Endothelial cell of hepatic sinusoid (primary cell): ENCODE results near the gene KCNJ10.
"Not testable (repeated sequence)": the region's sequence is repeated elsewhere in the genome, so short reads cannot be mapped to it uniquely, and the experiment has no call there.

Source experiments
- in situ Hi-C: cut with HindIII; loops from 2 replicates; pipeline ENCODE4 v1.10.0; 2017; ENCODE audit warnings: low sequenced_read_pairs

The KCNJ10 gene

GRCh38 chr1:160069460-160070231 is at the start of gene KCNJ10:
Gene KCNJ10 (minus strand): TSS chr1:160070160. CDS start chr1:160042532, 27,628 bp downstream.
- in situ Hi-C loops: loop anchor here (5.0 kb wide), 2 partner anchors 58 to 102 kb away; no protein-coding TSS in a partner anchor

DNA sequence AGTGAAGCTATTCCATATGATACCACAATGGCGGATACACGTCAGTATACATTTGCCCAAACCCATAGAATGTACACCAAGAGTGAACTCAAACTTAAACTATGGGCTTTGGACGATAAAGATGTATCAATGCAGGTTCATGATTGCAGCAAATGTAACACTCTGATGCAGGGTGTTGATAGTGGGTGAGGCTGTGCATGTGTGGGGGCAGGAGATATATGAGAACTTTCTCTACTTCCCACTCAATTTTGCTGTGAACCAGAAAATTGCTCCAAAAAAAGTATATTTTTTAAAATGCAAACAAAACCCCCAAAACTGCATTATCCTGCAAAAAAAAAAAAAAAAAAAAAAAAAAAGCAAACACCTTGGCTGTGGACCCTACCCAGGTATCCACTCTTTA is 49.0 kb upstream of the KCNJ10 start:
- in situ Hi-C loops: no loop called here

- in situ Hi-C loops: no loop called here
Observed at GRCh38 chr1:160117709-160118183, 47.8 kb upstream of the KCNJ10 start.

DNA sequence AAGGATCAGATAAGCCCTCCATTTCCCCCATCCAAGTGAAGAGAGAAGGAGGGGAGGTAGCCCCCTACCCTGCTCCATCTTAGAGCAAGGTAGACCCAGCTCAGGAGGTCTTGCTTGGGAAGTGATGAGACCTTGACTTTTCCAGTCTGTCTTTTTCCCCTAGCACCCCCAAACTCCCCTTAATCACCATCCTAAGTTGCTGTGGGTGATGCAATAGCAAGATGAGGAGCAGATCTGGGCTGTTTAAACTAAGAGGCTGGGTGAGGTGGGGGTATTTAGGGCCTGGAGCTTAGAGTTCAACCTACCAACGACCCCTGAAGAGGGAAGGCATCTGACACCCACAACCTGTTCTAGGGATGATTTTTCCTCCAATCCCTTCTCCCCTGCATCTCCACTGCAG is 47.3 kb upstream of the KCNJ10 start:
- in situ Hi-C loops: no loop called here

DNA sequence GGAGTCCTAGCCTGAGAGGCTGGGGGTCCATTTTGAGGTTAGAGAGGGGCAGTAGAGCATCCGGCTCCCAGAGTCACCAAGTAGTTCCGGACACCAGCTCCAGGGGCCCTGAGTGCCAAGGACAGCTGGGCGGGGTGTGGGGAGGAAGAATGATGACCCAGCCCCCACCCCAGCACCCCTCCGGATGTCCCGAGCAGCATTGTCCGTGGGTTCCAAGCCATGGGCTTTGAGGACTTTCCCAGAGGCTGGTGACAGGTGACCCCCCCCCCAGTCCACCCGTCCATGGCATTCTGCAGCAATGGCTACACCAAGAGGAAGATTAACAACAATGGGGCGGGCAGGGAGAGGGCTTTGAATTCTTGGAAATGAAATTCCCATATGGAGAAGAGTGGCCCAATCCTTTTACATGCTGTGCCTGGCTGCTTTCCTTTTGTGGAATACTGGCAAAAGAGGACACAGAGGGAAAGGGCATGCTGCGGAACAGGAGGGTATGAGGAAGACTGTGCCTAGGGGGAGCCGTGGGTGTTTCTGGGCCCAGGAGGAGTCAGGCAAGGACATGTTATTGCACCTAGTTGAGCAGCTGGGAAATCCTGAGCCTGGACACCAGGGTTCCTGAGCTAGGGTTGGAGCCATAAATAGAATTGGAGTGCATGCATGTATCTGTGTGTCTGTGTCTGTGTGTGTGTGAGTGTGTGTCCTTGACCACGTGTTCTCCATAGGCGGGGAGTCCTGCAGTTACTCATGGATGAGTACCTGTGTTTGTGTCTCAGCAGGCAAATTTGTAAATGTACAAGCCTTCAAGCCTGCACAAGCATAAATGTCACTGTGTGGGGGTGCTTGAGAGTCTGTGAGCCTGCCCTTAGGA is 46.6 kb upstream of the KCNJ10 start:
- in situ Hi-C loops: no loop called here

DNA sequence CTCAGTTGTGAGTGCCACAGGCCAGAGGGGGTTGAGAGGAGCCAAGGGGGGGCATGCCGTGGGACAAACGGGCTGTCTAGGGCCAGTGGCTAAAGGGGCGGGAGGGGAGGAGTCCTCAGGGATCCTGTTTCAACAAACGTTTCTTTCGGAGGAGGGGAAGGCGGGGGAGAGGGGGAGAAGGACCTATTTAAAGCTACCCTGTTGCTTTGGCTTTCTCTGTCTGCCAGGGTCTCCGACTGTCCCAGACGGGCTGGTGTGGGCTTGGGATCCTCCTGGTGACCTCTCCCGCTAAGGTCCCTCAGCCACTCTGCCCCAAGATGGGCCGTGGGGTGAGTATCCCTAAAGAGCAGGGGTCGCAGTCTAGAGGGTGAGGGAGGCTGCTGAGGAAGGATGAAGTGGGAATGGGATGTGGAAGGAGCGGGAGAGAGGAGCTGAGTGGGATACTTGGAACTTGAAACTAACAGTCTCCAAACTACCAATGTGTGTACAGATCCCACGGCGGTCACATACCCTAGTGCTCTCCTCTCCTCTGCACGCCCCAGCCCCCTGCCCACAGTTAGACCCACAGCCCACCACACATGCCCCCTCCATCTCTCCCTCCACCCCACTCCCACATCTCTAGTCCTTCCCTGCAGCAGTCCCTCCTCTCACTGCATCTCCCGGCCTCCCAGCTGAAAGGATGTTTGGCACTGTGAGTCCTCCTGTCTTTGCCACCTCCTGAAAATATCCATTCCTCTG is 45.8 kb upstream of the KCNJ10 start, which contains the start of gene ATP1A2:
TSS of gene ATP1A2 (plus strand) at position 215 of the 738 bp plus-strand sequence. CDS start at position 318, 103 bp downstream.
- in situ Hi-C loops: no loop called here

DNA sequence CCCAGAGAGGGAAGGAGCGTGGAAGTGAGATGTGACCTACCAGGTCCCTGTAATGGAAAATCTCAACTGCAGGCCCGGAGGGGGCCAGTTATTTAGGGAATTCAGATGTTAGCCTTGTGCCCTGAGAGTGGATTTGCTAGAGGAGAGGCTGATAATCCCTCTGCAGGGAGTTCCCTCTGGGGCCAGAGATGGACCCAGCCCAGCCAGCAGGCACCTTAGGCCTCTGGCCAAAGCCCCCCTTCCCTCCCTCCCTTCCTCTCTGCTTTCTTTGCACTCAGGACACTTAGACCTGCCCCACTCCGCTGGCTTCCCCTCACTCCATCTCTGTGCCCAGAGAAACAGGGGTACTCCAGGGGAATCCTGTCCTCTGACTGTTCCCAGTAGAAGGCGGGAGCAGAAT is 44.1 kb upstream of the KCNJ10 start:
- in situ Hi-C loops: no loop called here

DNA sequence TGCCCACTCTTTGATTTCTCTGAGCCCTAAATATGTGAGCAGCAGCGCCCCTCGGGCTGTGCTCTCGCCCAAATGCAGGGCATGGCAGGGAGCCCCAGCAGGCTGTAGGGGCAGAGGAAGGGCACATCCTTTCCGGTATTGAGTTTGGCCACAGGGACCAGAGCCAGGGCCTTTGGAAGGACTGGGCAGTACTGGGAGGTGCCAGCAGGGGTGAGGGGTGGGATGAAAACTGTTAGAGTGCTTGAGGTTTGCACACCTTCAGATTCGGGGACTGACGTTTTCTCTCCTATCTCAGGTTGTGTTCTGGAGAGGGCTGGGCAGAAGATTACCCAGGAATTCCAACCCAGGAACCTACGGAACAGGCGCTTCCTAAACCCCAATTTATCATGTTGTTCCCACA is 43.4 kb upstream of the KCNJ10 start:
- in situ Hi-C loops: no loop called here

GRCh38 chr1:160112357-160112756 is 42.4 kb upstream of the KCNJ10 start:
- in situ Hi-C loops: no loop called here

GRCh38 chr1:160111462-160111861 is 41.5 kb upstream of the KCNJ10 start:
- in situ Hi-C loops: not testable (repeated sequence)

- in situ Hi-C loops: loop anchor here (10.0 kb wide), 1 partner anchor 145 kb away; no protein-coding TSS in a partner anchor
Observed at GRCh38 chr1:160109686-160110085, 39.7 kb upstream of the KCNJ10 start.

GRCh38 chr1:160108888-160109662 is 39.1 kb upstream of the KCNJ10 start:
- in situ Hi-C loops: loop anchor here (10.0 kb wide), 1 partner anchor 146 kb away; no protein-coding TSS in a partner anchor

GRCh38 chr1:160107512-160107911 is 37.6 kb upstream of the KCNJ10 start:
- in situ Hi-C loops: loop anchor here (10.0 kb wide), 1 partner anchor 147 kb away; no protein-coding TSS in a partner anchor

DNA sequence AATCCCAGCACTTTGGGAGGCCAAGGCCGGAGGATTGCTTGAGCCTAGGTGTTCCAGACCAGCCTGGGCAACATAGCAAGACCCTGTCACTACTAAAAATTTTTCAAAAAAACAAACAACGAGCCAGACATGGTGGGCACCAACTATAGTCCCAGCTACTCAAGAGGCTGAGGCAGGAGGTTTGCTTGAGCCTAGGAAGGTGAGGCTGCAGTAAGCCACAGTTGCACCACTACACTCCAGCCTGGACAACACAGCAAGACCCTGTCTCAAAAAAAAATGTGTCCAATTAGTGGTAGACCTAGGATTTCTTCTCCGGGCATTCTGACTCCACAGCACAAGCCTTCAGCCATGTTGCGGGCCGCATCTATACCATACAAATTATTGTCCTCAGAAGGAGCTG is 35.2 kb upstream of the KCNJ10 start:
- in situ Hi-C loops: loop anchor here (10.0 kb wide), 1 partner anchor 150 kb away; no protein-coding TSS in a partner anchor

DNA sequence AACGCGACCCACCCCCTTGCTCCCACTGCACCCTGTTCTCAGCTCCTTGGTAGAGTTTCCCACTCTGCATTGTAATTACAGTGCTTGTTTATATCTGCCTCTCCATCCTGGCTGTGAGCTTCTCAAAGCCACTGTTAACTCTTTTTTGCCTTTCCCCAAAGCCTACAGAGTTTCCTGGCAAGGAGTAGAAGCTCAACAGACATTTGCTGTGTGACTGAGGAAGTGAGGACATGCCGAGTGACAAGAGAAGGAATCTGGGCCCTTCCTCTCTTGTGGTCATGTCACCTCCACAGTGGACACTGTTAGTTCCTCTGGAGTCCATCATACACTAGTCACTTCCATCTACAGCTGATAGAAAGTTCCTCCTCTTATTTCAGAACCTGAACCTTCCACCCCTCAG is 34.5 kb upstream of the KCNJ10 start:
- in situ Hi-C loops: loop anchor here (10.0 kb wide), 1 partner anchor 150 kb away; no protein-coding TSS in a partner anchor

DNA sequence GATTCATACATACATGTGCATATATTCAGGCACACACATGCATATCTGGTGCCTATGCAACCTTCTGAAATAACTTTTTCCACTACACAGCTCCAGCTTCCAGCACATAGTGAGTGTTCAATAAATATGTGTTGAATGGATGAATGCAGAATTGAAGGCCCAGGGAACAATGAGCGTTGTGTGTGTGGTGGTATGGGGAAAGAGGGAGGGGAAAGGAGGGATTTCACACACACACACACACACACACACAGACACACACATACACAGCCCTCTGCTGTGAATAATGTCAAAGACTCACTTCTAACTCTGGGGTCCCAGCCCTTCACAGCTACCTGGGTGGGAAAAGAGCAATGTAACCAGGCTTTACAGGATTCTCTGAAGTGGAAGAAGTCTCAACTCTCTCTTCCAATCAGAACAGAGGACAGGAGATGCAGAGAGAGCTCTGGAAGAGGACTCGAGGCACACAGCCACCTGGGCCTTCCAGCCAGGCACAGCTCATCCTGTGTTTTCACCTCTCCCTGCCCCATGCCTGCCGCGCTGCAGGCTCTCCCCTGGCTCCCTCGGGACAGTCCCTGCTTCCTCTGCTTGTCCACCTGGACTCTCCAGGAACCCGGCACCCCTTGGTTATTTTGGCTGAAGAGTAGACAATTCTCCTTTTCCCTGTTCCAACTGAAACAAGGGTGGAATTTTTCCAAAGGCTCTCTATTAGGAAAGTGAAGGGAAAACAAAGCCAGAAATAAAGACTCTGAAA is 33.9 kb upstream of the KCNJ10 start:
- in situ Hi-C loops: loop anchor here (10.0 kb wide), 1 partner anchor 151 kb away; no protein-coding TSS in a partner anchor

DNA sequence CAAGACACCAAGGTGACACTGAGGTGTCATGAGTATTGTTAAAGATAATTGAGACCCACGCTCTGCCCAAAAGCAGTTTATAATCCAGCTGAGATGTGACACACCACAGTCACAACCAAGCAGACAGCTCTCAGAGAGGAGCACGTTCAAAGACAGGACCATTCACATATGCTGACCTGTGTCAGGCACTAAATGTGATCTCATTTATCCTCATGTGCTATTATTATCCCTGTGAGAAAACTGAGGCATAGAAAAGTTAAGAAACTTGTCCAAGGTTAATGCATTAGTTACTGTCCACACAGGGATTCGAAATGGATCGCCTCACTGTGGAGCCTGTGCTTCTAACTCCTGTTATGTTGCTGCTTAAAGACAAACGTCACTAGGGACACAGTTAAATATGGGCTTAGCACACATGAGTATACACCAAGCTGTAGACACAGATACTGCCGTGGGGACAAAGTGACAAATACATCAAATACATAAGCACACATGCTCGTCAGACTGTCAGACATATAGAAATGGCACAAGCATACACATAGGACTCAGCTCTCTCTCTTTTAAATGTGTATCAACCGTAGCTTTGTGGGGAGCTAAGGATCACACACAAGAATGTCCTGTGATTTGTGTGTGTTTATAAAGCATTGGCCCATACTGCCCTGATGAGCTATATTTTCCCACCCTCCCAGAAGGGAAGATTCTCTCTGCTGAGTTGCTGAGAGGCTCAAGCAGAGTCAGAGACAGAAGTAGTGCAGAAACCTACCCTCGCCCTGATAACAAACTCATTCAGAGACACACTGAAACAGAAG is 32.0 kb upstream of the KCNJ10 start:
- in situ Hi-C loops: loop anchor here (10.0 kb wide), 1 partner anchor 153 kb away; no protein-coding TSS in a partner anchor
